ENCODE measurements around the gene REXO2.

REXO2 gene

DNA sequence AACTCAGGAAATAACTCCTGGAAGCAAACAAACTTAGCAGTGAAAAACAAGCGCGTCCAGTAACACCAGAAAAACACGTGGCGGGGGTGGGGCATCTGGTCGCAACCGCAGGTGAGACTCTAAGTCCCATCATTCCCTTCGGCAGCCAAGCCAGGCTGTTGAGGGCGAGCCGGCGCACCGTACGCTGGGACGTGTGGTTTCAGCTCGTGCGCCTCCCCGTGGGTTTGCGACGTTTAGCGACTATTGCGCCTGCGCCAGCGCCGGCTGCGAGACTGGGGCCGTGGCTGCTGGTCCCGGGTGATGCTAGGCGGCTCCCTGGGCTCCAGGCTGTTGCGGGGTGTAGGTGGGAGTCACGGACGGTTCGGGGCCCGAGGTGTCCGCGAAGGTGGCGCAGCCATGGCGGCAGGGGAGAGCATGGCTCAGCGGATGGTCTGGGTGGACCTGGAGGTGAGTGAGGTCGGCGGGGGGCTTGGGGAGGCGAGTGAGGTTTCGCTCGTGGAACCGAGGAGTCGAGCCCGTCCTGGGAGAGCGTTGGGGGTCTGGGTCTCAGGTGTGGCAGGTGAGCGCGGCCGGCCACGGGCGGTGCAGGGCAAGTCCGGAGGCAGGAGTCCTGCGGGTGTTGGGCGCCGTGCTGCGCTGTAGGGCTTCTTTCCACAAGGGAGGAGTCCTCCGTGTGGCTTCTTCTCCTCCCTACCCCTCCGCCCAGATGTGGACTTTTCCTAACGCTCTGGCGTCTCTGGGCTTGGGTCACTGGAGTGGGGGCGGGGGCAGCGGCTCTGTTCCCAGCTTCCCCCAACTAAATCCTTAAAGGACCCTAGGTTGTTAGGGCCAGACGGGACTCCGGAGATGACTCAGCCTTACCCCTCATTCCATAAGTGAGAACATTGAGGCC, at the start of gene REXO2:
Gene REXO2, plus strand, starts transcription at position 239 of the 892 bp plus-strand sequence. Its CDS starts 62 bp downstream, at position 301.
- DNase-seq = peak; percentile 96

DNA sequence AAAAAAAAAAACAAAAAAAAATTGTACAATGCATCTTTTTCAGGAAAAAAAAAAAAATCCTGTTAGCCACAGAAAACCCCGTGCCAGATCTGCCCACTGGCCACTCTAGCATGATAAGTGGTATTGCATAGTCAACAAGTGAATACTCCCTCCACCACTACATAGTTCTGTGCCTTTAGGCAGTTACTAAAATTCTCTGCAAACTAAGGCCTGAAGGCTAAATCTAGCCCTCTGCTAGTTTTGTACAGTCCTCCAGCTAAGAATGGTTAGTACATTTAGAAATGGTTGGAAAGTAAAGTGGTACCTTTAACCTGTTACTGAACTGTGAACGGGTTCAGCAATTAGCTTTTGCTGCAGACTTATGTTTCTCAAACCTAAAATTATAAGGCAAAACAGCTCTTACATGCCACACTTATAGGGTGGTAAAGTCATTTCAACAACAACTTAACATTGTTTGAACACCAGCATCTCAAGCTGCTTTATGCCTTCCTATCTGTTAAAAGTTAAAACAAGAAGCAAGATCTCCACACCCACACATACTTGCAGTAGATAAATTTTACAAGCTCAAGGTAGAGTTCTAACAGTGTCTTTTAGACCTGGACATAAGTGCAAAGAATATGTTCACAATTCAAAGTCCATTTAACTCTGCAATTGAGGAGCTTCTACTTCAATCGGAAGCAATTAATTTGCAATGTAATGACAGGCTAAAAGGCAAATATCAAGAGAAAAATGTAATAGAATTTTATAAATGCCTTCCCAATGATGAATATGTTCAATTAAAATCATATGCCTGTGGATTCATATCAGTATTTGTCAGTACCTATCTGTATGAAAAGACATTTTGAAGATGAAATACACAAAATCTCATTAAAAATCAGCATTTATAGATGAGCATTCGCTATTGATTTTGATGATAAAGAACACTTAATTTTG, 46.3 kb upstream of the REXO2 start:
- DNase-seq = no peak

GRCh38 chr11:114395736-114396135, 43.5 kb upstream of the REXO2 start:
- DNase-seq = no peak

GRCh38 chr11:114396916-114397315, 42.4 kb upstream of the REXO2 start:
- DNase-seq = no peak

DNA sequence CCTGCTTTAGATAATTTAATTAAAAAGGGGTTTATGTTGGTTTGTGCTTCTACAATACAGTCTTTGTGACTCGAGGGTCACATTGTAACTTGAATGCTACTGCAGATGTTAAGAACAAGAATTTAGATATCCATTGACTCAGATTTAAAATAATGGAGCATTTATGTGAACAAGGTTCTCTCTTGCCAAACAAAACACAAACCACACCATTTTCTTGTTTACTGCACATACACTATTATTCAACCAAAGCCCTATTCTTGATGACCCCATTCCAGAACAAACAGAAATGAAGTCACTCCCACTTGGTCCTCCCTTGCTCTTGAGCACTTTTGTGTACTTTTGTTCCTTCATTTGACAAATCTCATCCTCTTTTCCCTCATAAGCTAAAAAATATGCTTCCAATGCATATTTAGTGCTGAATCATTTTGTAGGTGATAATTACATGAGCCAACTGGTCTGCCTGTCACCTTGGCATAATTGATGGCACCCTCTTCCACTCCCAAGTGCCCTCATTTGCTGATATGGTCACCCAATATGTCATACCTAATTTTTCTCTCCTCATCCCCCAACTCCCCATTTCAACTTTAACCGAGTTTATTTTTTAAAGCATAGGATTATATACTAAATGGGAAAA, 41.8 kb upstream of the REXO2 start:
- peak; percentile 28 for DNase-seq

- no peak for DNase-seq
Measured at GRCh38 chr11:114398303-114398920, 40.9 kb upstream of the REXO2 start.

DNA sequence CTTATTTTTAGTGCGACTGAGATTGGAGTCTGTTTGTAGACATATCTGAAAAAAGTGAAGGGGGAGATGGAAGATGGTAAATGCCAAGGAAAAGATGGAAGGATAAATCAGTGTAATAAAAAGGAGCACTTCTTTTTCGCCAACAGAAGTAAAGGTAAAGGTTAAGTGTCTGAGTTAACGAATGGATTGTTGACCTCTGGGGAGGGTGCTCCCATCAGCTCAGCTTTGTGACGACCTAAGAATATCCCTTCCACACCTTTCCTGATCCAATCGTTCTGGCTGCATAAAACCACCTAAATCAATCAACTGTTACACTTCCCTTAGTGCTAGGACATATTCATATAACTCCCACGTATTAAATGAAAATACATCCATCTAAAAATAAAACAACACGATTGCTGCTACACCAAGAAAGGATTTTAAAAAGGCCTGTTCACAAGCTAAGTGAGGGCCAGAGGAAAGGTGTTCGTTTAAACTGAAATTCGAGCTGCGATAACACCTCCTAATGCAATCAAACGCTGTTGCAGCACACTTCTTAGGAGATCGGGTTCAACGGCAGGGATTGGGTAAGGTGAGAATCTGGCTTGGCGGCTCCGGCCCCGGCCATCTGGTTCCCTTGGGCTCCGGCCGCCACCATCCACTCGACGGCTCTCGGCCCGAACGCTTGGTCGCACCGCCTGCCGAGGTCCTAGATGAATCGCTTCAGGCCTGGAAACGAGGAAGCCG, 39.6 kb upstream of the REXO2 start:
- DNase-seq = peak; percentile 60

GRCh38 chr11:114400216-114400914, 38.9 kb upstream of the REXO2 start, which contains the start of the genes C11orf71 and RBM7:
Gene C11orf71, minus strand, starts transcription at chr11:114400511. Its CDS starts 180 bp downstream, at chr11:114400331.
Gene RBM7, plus strand, starts transcription at chr11:114400666. Its CDS starts 6 bp downstream, at chr11:114400672.
- peak; percentile 97 for DNase-seq

GRCh38 chr11:114400915-114401223, 38.4 kb upstream of the REXO2 start:
- no peak for DNase-seq

DNA sequence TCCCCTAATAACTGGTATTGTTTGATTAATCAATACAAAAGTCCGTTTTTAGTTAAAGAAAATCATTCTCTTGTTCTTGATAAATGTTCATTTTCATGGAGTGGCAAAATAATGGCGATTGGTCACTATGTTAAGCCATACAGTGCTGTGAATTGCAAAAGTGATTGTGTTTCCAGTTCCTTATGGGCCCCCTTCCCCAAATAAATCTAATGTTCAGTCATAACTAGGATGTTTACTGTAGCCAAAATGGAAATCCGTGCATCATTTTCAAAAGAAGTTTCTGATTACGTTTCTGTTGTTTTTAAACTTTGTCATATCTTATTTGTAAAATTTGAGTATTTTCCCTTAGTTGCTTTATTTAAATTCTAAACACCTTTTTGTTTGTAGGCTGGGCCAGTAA, 38.0 kb upstream of the REXO2 start:
- no peak for DNase-seq

DNA sequence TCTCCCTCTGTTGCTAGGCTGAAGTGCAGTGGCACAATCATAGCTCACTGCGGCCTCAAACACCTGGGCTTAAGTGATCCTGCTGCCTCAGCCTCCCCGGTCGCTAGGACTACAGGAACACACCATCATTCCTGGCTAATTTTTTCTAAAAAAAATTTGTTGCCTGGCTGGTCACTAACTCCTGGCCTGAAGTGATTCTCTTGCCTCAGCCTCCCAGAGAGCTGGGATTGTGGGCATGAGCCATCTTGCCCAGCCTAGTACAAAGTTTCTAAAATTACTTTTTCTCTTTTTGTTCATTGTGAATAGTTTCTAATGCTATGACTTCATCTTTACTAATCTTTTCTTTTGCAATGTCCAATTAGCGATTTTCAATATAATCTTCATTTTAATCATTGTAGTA, 26.3 kb upstream of the REXO2 start:
- no peak for DNase-seq

DNA sequence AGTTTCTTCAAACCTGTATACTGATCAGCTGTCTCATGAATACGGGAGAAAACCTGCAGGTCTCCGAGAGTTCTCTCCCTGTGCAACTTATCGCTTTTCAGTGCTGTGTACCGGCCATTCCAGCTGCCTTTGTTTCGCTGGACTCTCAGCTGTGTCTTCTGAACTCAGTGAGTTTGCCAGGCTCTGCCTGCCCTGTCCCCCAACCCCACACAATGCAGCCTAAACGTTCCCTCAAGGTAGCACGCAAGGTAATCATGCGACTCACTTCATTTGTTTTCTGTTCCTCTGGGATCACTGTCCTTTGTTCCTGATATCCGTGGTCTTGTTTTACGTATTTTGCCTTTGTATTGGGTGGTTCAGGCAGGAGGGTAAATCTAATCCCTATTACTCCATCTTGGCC, 25.3 kb upstream of the REXO2 start:
- no peak for DNase-seq

GRCh38 chr11:114416441-114416961, 22.8 kb upstream of the REXO2 start:
- no peak for DNase-seq

GRCh38 chr11:114426280-114426679, 13.0 kb upstream of the REXO2 start:
- DNase-seq = no peak

DNA sequence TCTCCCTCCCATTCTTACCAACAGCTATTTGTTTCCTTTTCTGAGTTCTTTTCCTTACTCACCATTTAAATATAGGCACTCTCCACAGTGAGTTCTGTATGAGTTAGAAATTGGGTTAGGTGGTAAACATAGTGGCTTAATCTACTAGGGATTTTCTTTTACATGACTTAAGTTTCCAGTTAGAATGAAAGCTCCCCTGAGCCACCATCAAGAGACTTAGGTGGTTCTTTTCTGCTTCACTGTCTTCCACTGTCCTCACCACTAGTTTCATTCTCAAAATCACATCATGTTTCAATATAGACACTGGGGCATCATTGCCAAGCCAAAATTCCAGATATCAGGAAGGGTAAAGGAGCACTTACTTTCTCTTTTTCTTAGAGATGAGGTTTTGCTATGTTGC, 9.0 kb upstream of the REXO2 start:
- no peak for DNase-seq

- no peak for DNase-seq
Measured at GRCh38 chr11:114432893-114433292, 6.4 kb upstream of the REXO2 start.

GRCh38 chr11:114433376-114433775, 5.9 kb upstream of the REXO2 start:
- no peak for DNase-seq

DNA sequence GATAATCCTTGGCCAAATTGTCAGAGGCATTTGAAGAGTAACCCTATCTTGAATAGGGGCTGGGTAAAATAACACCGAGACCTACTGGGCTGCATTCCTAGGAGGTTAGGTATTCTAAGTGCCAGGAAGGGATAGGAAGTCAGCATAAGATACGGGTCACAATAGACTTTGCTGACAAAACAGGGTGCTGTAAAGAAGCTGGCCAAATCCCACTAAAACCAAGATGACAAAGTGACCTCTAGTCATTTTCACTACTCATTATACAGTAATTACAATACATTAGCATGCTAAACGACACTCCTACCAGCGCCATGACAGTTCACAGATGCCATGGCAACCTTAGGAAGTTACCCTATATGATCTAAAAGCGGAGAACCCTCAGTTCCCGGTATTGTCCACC, 964 bp upstream of the REXO2 start:
- no peak for DNase-seq

- DNase-seq = no peak
Measured at GRCh38 chr11:114440121-114440860, 1.0 kb downstream of the REXO2 start.

Data from NCI-H345 (cell line).